ENCODE data around the gene UST.

UST gene

GRCh38 chr6:148805777-148806176 is 58.9 kb downstream of the UST start:
- ATAC-seq, result no peak

DNA sequence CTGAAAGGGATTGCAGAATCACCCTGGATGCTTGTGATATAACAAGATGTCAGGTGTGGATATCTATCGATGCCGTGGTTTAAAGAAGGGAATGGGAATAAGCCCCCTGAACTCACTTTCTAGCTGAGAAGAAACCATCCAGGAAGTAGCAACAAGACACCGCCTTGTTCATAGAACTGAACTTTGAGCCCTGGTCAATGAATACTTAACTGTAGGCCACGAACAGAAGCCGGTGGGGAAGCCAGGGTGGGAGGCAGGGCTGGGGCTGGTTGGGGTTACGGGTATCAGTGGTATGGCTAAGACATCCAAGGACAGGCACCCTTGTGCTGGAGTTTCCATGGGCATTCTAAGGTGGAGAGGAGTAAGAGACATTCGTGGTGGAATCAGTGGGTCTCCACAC is 61.0 kb downstream of the UST start:
- ATAC-seq, result no peak

DNA sequence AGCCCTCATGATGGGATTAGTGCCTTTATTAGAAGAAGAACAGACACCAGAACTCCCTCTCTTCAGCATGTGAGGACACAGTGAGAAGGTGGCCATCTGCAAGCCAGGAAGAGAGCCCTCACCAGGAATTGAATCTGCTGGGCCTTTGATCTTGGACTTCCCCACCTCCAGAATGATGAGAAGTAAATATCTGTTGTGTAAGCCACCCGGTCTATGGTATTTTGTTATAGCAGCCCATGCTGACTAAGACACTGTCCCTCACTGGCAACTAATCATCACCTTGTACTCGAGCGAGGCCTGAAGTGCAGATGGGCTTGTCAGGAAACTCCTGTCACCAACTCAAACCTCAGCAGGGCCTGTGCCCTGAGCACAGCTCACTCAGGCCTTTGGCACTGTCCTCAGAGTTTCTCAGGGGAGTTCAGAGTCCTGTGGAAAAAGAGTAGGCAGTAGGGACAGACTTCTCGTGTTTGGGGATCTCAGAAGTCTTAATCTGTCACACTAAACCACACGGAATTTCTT is 62.0 kb downstream of the UST start:
- ATAC-seq, result no peak

GRCh38 chr6:148811459-148811858 is 64.6 kb downstream of the UST start:
- no peak for ATAC-seq

DNA sequence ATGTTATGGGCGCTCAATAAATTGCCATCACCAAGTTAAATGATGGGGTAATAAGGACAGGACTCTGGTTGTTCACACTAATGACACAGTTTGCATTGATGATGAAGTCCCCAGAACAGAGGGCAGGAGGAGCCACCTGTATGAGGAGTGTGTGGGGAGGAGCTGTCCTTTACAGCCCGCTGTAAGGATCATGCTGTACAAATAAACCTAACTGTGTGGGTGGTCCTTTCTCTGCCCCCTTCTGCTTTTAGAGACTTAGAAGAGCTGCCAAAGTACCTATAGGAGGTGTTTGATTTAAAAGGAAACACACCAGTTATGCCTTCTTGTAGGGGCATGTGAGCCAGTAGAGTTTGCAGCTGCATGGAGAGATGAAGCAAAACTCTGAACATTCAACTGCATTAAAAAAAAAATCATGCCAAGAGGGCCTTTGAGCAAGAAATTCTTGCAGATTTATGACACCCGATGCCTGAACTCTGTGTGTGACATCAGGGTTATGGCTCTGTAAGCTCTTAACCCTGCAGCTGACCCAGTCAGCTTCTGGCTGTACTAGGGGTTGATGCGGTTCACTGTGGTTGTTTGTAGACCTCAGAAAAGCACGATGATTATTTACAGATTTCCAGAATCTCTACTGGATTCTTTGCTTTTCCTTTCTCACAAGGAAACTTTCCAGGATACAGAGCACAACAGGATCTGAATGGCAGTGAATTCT is 67.4 kb downstream of the UST start:
- ATAC-seq, result no peak

DNA sequence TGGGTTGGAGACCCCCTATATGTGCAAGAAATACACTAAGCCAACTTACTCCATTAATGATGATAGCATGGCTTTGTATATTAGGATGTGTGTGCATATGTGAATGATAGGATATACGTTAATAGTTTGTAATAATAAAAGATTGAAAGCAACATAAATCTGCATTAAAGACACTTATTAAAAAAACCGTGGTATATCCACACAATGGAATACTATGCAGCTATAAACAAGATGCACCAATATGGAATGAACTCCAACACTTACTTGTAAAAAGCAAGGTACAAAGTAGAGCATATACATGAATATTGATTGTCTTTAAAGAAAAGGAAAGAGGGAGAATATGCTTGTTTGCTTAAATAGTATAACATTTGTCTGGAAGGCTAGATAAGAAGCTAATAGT is 68.0 kb downstream of the UST start:
- ATAC-seq, result no peak

DNA sequence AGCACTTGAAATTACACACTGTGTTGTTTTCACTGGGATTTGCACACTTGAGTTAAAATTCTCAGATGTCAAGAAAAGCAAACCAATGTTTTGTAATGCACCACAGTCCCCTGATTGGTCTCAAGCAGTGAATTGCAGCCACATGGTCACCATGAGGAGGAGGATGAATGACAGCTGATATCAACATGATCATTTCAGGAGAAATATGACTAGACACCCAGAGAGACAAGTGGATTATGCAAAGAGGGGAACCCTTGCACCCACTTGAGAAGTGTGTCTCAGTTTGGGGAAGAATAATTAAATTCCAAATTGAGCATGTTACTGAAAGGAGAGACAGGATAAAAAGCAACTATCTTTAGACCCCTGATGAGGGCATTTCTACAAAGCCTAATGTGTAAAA is 69.3 kb downstream of the UST start:
- no peak for ATAC-seq

GRCh38 chr6:148817689-148818088 is 70.9 kb downstream of the UST start:
- ATAC-seq, result no peak

DNA sequence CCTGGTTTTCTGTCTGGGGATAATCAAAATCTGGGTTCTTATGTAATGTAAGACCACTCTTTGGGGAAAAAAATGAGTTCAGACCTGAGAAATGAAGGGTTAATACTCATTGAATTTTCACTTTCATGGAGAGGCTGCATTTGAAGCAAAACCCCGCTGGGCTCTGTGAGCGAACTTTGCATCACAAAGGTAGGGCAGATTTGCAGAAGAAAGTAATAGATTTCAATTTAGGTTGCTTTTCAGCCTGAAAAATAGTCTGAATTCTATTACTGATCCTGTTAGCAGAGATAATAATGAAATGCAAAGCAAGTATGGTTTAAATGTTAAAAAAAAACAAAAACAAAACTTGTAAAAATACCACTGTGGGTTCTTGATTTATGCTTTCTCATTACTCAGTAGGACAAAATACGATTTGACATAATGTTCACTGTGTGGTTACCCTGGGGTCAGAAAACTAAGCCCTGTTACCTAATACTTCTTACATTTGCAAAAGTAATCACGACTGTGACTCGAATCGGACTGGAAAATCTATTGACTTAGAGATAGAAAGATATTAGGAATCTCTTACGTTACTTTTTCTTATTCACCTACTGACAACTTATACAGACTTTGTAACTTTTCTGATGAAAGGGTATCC is 72.2 kb downstream of the UST start:
- no peak for ATAC-seq

DNA sequence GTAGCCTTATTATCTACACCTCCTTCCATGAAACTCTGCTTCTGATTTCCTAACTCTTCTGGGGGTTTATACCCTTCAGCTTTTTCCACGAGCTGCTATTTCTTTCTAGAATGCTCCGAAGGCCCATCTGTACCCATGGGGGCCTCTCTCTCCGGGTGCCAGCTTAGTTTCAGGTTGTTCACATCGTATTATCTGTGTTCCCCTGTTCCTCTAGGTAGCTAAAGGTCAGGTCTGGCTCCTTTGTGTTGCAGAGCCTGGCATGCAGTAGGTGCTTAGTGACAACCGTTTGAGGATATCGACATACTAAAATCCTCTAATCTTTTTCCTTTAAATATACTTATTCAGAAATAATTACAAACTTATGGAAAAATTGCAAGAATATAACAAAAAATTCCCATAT is 73.0 kb downstream of the UST start:
- ATAC-seq, result no peak

- ATAC-seq, result no peak
These were observed 76.0 kb downstream of the UST start for GRCh38 chr6:148822819-148823218.

- peak; percentile 69 to 74 for ATAC-seq
These were observed 77.5 kb downstream of the UST start for GRCh38 chr6:148824291-148824690.

DNA sequence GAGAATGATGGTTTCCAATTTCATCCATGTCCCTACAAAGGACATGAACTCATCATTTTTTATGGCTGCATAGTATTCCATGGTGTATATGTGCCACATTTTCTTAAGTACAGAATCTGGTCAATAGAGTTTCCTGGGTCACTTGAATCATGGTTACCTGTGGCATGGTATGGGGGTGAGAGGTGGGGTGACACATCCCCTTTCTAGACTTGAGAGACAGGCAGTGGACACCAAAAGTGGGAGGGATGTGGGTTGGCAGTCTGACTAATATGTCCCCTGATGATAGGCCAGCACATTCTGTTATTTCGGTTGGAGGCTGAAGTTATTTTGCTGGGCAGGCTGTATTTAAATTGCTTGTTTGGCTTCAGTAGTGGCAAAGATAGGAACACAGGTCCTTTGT is 78.1 kb downstream of the UST start:
- ATAC-seq, result no peak

- no peak for ATAC-seq
These were observed 78.7 kb downstream of the UST start for GRCh38 chr6:148825492-148825891.

- no peak for ATAC-seq
These were observed 80.7 kb downstream of the UST start for GRCh38 chr6:148827416-148828045.

GRCh38 chr6:148828047-148828446 is 81.2 kb downstream of the UST start:
- ATAC-seq, result no peak

DNA sequence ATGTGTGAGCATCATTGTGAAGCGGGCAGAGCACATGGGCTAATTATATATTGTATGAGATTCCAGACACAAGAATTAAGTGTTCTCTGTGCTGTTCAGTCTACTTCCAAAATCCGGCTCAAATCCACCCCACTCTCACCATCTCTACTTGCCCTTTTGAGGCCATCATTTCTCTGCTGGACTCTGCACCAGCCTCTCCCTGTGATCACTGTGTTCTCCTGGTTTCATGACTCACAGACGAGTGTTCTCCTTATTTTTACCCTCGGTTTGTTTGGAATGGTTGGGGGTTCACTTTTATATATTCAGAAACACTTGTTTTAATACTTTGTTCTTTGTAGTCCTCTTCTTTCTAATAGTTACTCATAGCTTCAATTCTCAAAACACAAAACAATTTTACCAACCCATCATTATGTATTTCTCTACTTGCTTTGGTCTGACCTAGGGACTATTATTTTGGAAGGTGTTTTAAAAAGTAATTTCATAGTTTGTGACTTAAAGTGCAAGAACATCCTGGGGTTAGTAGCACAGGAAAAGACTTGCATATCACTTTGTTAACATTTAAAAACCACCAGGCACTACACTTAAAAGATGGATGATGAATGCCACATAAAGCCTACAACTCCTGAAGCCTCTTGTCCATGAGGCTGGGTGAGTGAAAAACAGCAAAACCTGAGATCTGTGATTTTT is 82.7 kb downstream of the UST start:
- ATAC-seq, result no peak

DNA sequence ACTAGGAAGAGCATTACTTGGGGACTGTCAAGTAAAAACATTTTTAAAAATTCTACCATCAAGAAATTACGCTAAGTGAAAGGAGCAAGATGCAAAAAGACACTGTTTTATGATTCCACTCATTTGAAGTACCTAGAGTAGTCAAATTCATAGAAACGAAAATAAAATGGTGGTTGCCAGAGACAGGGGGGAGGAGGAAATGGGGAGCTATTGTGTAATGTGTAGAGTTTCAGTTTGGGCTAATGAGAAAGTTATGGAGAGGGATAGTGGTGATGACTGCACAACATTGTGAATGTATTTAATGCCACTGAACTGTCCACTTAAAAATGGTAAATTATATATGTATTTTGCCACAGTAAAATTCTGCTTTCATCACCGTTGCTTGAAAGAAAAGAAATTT is 83.8 kb downstream of the UST start:
- ATAC-seq, result peak; percentile 59

DNA sequence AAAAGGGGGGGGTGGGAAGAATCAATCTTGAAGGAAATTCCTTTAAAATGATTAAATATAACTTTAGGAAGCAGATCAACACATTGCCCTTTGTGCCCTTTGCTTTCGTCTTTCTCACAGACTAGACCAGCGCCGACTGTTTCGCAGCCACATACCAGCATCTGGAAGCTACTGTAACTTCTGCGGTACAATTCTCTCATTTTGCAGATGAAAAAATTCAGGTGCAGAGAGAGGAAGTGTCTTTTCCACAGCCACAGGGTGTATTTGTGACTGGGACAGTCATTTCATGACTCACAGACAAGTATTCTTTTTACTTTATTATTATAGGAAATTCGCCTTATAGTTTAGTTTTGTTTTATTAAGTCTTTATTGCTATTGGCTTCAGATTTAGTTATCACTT is 84.2 kb downstream of the UST start:
- ATAC-seq, result peak; percentile 33 to 50

DNA sequence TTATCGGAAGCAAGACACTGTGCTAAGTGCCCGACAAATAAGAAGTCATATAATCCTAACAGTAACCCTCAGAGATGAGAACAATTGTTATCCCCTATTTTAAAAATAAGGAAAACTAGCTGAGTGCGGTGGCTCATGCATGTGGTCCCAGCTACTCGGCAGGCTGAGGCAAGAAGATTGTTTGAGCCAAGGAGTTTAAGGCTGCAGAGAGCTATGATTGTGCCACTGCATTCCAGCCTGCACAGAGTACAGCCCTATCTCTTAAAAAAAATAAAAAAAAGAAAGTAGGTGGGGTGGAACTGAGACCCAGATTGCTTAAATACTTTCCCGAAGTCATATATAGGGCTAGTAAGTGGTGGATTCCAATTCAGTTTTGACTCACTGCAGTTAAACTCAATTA is 84.7 kb downstream of the UST start:
- ATAC-seq, result no peak

GRCh38 chr6:148835920-148836441 is 89.2 kb downstream of the UST start:
- peak; percentile 84 for ATAC-seq

DNA sequence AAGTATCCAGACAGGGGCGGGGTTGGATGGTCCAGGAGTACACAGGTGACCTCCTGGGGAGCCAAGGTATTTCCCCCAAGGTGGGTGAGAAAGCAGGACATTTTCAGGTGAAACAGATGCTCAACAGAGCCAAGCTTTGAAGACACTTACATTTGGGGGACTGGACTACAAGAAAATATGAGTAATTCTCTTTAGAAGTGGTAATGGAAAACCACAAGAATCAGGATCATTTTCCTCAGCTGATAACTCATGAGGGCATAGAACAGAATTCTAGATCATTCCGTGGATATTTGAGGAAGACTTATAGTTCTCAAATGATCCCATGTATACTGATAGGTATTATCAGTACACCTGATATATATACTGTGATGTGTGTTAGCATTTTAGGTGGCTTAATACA is 89.9 kb downstream of the UST start:
- ATAC-seq, result no peak

GRCh38 chr6:148837941-148838340 is 91.1 kb downstream of the UST start:
- no peak for ATAC-seq
